NCI-H2227 treated with DMSO at 0.1 percent for 48 hours (cell line): ENCODE data around the gene TMEM44.
"Not testable (repeated sequence)": the region's sequence is repeated elsewhere in the genome, so short reads cannot be mapped to it uniquely, and the experiment has no call there.

Source experiments
- DNase-seq: peaks from one replicate; lab custom pipeline; 2025; lab: John Stamatoyannopoulos, UW

The TMEM44 gene

GRCh38 chr3:194554473-194555123 is 78.6 kb downstream of the TMEM44 start:
- DNase-seq = no peak

DNA sequence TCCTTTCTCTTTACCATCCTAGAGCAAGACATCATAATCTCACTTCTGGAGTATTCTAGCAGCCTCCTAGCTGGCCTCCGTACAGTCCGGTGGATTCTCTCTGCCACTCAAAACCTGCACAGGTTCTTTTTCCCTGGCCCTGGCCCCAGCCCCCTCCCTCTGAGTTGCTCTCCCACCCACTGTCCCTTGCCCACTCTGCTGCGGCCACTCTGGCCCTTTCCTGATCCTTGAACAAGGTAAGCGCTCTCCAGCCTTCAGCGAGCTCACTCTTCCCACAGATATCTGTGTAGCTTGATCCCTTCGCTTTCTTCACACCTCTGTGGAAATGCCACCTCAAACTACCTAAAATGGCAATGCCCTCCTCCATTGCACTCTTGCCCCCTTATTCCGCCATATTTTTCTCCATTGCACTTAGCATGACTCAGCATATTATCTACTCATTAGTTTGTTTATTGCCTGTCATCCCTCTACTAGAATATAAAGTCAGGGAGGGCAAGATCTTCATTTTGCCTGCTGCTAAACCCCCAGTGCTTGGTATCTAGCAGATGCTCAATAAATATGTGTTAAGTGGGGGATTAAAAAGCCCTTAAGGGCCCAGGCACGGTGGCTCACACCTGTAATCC is 80.8 kb downstream of the TMEM44 start:
- DNase-seq = no peak

DNA sequence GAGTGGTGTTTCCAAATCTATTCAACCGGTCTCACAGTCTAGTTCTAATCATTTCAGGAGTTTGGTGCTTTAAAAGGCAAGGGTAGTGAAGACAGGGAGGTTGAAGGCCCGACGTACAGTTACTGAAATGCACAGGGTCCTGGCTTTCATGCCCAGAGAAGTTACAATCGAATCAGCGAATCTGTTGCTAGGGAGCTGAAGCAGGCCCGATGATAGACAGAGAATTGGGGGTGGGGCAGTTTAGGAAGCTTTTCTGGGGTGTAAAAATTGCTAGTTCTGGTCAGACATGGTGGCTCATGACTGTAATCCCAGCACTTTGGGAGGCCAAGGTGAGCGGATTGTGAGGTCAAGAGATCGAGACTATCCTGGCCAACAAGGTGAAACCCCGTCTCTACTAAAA is 83.4 kb downstream of the TMEM44 start:
- no peak for DNase-seq

DNA sequence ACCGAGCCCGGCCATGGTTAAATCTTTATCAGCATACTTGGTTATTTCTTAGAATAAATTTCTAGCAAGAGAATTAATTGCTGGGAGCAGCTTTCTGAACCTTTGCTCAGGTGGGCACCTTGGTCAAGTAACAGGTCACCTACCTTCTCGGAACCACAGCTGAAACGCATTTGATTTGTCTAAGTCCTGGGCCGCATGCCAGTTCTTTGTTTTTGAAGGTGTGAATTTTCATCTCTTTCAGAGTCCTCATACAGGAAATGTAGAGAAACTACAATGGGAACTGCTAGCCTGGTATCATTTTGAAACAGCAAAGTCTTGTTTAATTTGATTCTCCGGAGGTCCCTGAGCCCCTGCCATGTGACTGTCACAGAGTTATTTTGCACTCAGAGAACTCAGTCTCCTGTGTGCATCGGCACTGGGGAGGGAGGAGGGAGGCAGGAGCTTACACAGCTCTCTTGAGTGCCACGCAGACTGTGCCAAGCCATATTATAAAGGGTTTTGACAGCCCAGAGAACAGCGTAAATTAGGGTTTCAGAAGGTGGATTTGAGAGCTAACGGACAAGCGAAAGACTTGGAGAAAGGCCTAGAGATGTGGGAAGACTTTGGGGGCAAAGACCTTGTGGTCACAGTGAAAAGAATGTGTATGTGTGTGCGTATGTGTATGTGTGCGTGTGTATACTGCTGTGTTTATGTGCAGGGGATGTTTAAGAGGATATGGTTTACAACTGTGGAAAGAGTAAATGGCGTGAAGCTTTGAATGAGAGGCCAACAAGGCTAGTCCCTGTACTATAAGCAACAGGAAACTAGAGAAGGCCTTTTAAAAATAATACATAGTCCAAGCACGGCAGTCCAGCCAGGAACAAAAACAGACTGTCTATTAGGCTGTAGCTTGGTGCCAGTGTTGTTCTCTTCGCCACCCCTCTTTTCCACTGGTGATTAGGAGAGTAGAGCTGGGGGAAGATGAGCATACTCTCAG is 84.6 kb downstream of the TMEM44 start:
- peak; percentile 21 for DNase-seq

DNA sequence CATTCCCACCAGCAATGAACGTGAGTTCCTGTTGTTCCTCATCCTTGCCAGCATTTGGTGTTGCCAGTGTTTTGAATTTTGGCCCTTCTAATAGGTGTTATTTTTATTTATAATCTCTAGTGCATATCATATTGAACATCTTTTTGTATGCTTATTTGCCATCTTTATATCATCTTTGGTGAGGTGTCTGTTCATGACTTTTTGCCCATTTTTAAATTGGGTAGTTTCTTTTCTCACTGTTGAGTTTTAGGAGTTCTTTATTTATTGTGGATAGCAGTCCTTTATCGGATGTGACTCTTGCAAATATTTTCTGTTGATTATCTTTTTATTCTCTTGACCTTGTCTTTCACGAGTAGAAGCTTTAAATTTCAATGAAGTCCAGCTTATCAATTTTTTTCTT is 86.2 kb downstream of the TMEM44 start:
- DNase-seq = no peak

GRCh38 chr3:194545538-194545937 is 87.7 kb downstream of the TMEM44 start:
- DNase-seq = not testable (repeated sequence)

GRCh38 chr3:194543550-194543949 is 89.7 kb downstream of the TMEM44 start:
- no peak for DNase-seq

DNA sequence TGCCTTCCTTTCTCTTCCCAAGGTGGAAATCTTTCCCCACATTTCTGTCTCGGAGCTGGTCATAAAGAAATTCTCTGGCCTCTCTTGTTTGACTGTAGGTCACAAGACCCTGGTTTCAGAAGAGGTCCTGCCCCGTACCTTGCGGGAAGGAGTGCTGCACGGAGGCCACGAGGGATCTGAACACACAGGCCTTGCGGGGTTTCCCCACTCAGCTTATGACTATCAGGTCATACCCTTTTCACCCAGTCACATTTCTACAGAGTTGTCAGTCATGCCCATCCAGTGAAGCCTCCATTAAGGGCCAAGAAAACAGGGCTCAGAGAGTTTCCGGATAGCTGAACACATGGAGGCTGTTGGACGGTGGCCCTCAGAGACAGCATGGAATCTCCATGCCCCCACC is 91.7 kb downstream of the TMEM44 start:
- no peak for DNase-seq

GRCh38 chr3:194540274-194540905 is 92.8 kb downstream of the TMEM44 start:
- no peak for DNase-seq

GRCh38 chr3:194539498-194539897 is 93.7 kb downstream of the TMEM44 start:
- DNase-seq = no peak

GRCh38 chr3:194537732-194538247 is 95.4 kb downstream of the TMEM44 start:
- no peak for DNase-seq
